CD4-positive, alpha-beta T cell (primary cell): ENCODE data around the gene RAPSN. TPM values are rescaled to one million over a fixed set of nuclear protein-coding genes. Genes with fewer than 3 reads are reported as not detected.
A peak's percentile ranks its signal among the peaks of the same experiment; 100 is the strongest.

Experiments used
- ATAC-seq: fragments of 200-7000 bp; cut with Tn5 transposase; one replicate; pipeline ENCODE4 v1.10.0; 2022; ENCODE audit warnings: mild to moderate bottlenecking; ENCODE audit not compliant: poor library complexity
- CTCF ChIA-PET: fragments of 350-600 bp; sonication (Branson Sonifier 250); formaldehyde crosslinking; loops from one replicate; lab custom pipeline; 2021; ENCODE audit warnings: antibody characterized with exemption, inconsistent platforms; lab: Charles Lee
- POLR2A ChIA-PET: fragments of 350-600 bp; sonication (Branson Sonifier 250); formaldehyde crosslinking; loops from one replicate; lab custom pipeline; 2021; ENCODE audit warnings: antibody characterized with exemption, inconsistent platforms; lab: Charles Lee
- DNase-seq, 14 experiments: peaks; one replicate each; pipeline ENCODE4 v3.0.0-alpha.2; 2013 to 2020; ENCODE audit warnings: mixed read lengths in 2 of 14
- H3K27ac ChIP-seq, 2 donors: one replicate each; pipeline versions ENCODE4 v1.5.1 to v1.7.0; 2013; ENCODE audit warnings: low read length in 2 of 2, low read depth in 1 of 2, mild to moderate bottlenecking in 1 of 2
- H3K27me3 ChIP-seq, 2 experiments: 1 replicate in 1 of 2; 2 replicates in 1 of 2; pipeline versions ENCODE4 v1.6.1 to v1.7.0; 2013; ENCODE audit warnings: low read length in 2 of 2, control low read depth in 1 of 2, mild to moderate bottlenecking in 1 of 2, moderate library complexity in 1 of 2; ENCODE audit not compliant: insufficient read depth in 2 of 2, control insufficient read depth in 1 of 2
- H3K36me3 ChIP-seq: one replicate; pipeline ENCODE4 v1.6.1; 2013; ENCODE audit warnings: low read length, control low read depth; ENCODE audit not compliant: insufficient read depth
- H3K4me1 ChIP-seq: one replicate; pipeline ENCODE4 v1.6.1; 2013; ENCODE audit warnings: low read length, control low read depth; ENCODE audit not compliant: insufficient read depth
- H3K4me3 ChIP-seq: one replicate; pipeline ENCODE4 v1.5.1; 2013; ENCODE audit warnings: mild to moderate bottlenecking, low read length, moderate library complexity
- H3K9me3 ChIP-seq, 2 experiments: 1 replicate in 1 of 2; 2 replicates in 1 of 2; pipeline versions ENCODE4 v1.6.1 to v1.7.0; 2013; ENCODE audit warnings: low read length in 2 of 2, mild to moderate bottlenecking in 2 of 2, control low read depth in 1 of 2, moderate library complexity in 1 of 2; ENCODE audit not compliant: control insufficient read depth in 1 of 2, insufficient read depth in 1 of 2
- H3K27ac Mint-ChIP-seq: one replicate; pipeline ENCODE4 v1.8.0; 2020; ENCODE audit warnings: mixed read lengths
- H3K27me3 Mint-ChIP-seq: one replicate; pipeline ENCODE4 v1.8.0; 2021; ENCODE audit warnings: mixed read lengths
- H3K36me3 Mint-ChIP-seq: one replicate; pipeline ENCODE4 v1.8.0; 2021; ENCODE audit warnings: low read depth, mixed read lengths
- H3K4me1 Mint-ChIP-seq: one replicate; pipeline ENCODE4 v1.8.0; 2021; ENCODE audit warnings: low read depth, mixed read lengths
- H3K4me3 Mint-ChIP-seq: one replicate; pipeline ENCODE4 v1.8.0; 2020; ENCODE audit warnings: mild to moderate bottlenecking, mixed read lengths
- H3K9me3 Mint-ChIP-seq: one replicate; pipeline ENCODE4 v1.8.0; 2020; ENCODE audit warnings: mixed read lengths
- intact Hi-C, 2 experiments: fragments of 100-400 bp; cut with DNase I in 1 of 2; cut with micrococcal nuclease in 1 of 2; formaldehyde crosslinking; loops; one replicate each; pipeline versions ENCODE4 v1.15.1 to v1.9.0; 2023 to 2025; cut with DNase I, micrococcal nuclease
- total RNA-seq, 174 experiments: library from RNA in 2 of 174; stranded (reverse) in 2 of 174; gene quantifications; one replicate each; pipeline ENCODE4 v1.2.3 and lab custom pipeline; 2021 to 2026
- TF ChIP-seq, protein P1 (sequence below): fragments of 200-600 bp; IDR thresholded peaks from one replicate; pipeline ENCODE4 v1.8.0; 2022; ENCODE audit warnings: antibody characterized with exemption, mild to moderate bottlenecking

The RAPSN gene
- total RNA-seq, 2 experiments from 2014 or later = 0.56 to 0.85 TPM

DNA sequence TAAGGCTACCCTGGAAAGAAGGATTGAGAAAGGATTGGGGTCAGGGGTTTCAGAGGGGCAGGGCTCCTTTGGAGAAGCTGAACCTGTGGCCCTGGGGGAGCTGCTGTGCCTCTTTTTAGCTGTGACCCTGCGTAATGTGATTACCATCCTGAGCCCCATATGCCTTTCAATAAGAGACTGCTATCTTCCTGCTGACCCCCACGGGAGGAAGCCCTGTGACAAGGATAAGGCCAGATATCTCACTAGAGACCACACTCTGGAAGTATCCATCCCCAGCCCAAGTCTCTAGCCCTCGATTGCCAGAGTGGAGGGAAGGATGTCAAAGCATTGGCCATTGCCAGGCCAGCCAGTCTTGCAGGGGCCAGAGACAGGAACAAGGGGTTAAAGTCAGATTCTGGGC is 45.4 kb downstream of the RAPSN start:
- ChIA-PET POLR2A (interaction anchor here (1.6 kb wide), 1 partner anchor 9 kb away, joined by 8 read pairs; no protein-coding TSS in a partner anchor), CTCF (interaction anchor here (1.7 to 2.2 kb wide), 2 partner anchors 29 to 31 kb away, joined by 4 to 10 read pairs; no protein-coding TSS in a partner anchor)
- Mint-ChIP-seq H3K36me3 (peaks cover 5% of the 10 kb centered on the region), H3K27me3 (no peaks in the 10 kb centered on the region), H3K9me3 (no peaks in the 10 kb centered on the region), H3K4me3 (no peak overlapping the region), H3K4me1 (peaks cover 27% of the 10 kb centered on the region), H3K27ac (no peak overlapping the region)
- ATAC-seq = no peak
- no peak overlapping the region for H3K4me3 ChIP-seq
- no peak for DNase-seq
- H3K27me3 ChIP-seq = no peaks in the 10 kb centered on the region
- H3K9me3 ChIP-seq = no peaks in the 10 kb centered on the region
- no peaks in the 10 kb centered on the region for H3K36me3 ChIP-seq
- peaks cover 35% of the 10 kb centered on the region for H3K4me1 ChIP-seq
- intact Hi-C loops = loop anchor here in 1 of 2 experiments (10.0 kb wide), 2 partner anchors 361 to 469 kb away; partner anchors contain the start of genes CSTPP1 and FNBP4
- TF ChIP-seq, protein P1, sequence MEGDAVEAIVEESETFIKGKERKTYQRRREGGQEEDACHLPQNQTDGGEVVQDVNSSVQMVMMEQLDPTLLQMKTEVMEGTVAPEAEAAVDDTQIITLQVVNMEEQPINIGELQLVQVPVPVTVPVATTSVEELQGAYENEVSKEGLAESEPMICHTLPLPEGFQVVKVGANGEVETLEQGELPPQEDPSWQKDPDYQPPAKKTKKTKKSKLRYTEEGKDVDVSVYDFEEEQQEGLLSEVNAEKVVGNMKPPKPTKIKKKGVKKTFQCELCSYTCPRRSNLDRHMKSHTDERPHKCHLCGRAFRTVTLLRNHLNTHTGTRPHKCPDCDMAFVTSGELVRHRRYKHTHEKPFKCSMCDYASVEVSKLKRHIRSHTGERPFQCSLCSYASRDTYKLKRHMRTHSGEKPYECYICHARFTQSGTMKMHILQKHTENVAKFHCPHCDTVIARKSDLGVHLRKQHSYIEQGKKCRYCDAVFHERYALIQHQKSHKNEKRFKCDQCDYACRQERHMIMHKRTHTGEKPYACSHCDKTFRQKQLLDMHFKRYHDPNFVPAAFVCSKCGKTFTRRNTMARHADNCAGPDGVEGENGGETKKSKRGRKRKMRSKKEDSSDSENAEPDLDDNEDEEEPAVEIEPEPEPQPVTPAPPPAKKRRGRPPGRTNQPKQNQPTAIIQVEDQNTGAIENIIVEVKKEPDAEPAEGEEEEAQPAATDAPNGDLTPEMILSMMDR = no peak
- no peak overlapping the region for H3K27ac ChIP-seq

DNA sequence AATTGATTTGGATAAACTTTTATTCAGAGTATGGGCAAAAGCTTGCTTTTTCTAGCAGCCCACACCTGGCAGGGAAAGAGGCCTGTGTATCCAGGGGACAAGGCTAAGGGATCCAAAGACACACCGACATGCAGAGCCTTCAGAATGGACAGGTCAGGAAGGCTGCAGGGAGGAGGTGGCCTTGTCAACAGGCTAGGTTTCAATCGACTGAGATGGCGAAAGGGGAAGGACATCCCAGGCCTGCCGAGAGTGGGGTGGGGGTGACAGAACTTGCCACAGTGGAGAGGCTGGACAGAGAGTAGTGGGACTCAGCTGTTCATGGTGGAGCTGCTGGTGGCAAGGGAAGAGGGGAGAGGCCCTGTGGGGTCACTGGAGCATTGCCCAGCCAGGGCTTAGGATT is 45.8 kb downstream of the RAPSN start:
- H3K27ac Mint-ChIP-seq = no peak overlapping the region
- CTCF ChIA-PET = interaction anchor here (1.7 to 2.2 kb wide), 2 partner anchors 29 to 31 kb away, joined by 4 to 10 read pairs; no protein-coding TSS in a partner anchor
- peaks cover 35% of the 10 kb centered on the region for H3K4me1 ChIP-seq
- intact Hi-C loops = loop anchor here in 1 of 2 experiments (10.0 kb wide), 2 partner anchors 362 to 468 kb away; partner anchors contain the start of genes CSTPP1 and FNBP4
- H3K27me3 ChIP-seq = no peaks in the 10 kb centered on the region
- TF ChIP-seq, protein P1 = no peak
- H3K4me3 Mint-ChIP-seq = no peak overlapping the region
- DNase-seq = no peak
- H3K4me3 ChIP-seq = no peak overlapping the region
- H3K36me3 Mint-ChIP-seq = peaks cover 5% of the 10 kb centered on the region
- H3K27me3 Mint-ChIP-seq = no peaks in the 10 kb centered on the region
- no peak for ATAC-seq
- H3K36me3 ChIP-seq = no peaks in the 10 kb centered on the region
- peaks cover 31% of the 10 kb centered on the region for H3K4me1 Mint-ChIP-seq
- no peak overlapping the region for H3K27ac ChIP-seq
- POLR2A ChIA-PET = interaction anchor here (1.6 kb wide), 1 partner anchor 8 kb away, joined by 8 read pairs; no protein-coding TSS in a partner anchor
- H3K9me3 Mint-ChIP-seq = no peaks in the 10 kb centered on the region
- no peaks in the 10 kb centered on the region for H3K9me3 ChIP-seq

DNA sequence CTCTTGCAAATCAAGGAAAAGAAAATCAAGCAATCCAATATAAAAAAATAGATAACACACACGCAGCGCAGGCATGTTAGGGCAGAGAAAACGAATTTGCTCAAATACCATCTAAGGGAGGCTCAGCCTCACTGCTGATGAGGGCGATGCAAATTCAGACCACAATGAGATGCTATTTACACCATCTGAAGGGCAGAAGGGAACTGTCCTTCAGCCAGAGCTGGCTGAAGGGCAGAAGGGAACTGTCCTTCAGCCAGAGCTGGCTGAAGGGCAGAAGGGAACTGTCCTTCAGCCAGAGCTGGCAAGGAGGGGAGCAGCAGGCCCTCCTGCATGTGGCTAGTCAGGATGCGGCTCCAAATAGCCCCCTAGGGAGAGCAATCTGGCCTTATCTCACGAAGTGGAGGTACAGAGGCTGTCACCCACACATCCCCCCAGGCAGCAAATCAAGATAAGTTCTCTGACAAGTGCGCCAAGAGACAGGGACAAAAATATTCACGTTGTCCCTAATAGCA is 48.1 kb downstream of the RAPSN start:
- Histone ChIP-seq H3K4me1 (peaks cover 27% of the 10 kb centered on the region), H3K27ac (peak overlapping the region in 1 of 2 donors; percentile 67), H3K4me3 (peak overlapping the region; percentile 71), H3K36me3 (no peaks in the 10 kb centered on the region), H3K27me3 (no peaks in the 10 kb centered on the region), H3K9me3 (no peaks in the 10 kb centered on the region)
- no peak for DNase-seq
- intact Hi-C loops = loop anchor here in 1 of 2 experiments (10.0 kb wide), 2 partner anchors 364 to 466 kb away; partner anchors contain the start of genes CSTPP1 and FNBP4
- ATAC-seq = peak; percentile 9
- TF ChIP-seq, protein P1 = no peak
- Mint-ChIP-seq H3K9me3 (no peaks in the 10 kb centered on the region), H3K36me3 (no peaks in the 10 kb centered on the region), H3K4me1 (peaks cover 26% of the 10 kb centered on the region), H3K27ac (peak overlapping the region; percentile 78), H3K4me3 (peak overlapping the region; percentile 90), H3K27me3 (no peaks in the 10 kb centered on the region)
- CTCF ChIA-PET = interaction anchor here (0.6 to 2.0 kb wide), 2 partner anchors 8 to 27 kb away, joined by 3 to 9 read pairs; partner anchors contain the start of gene SLC39A13
- POLR2A ChIA-PET = interaction anchor here (0.8 to 1.7 kb wide), 3 partner anchors 8 to 27 kb away, joined by 3 to 12 read pairs (median 10); partner anchors contain the start of genes PSMC3 and SLC39A13
